ENCODE data around the gene EEPD1. TPM values are rescaled to one million over a fixed set of nuclear protein-coding genes. Genes with fewer than 3 reads are reported as not detected.

Gene EEPD1
- total RNA-seq, 1 donor from 2014 or later, result 8.7 TPM

- H3K4me3 ChIP-seq (ENCODE audit: low read depth, low read length), result no peak overlapping the region
- H3K27me3 ChIP-seq (ENCODE audit: control insufficient read depth, insufficient read depth, low read length), result no peaks in the 10 kb centered on the region
- no peaks in the 10 kb centered on the region for H3K36me3 ChIP-seq (ENCODE audit: control insufficient read depth, insufficient read depth, low read length)
- no peak for TF ChIP-seq CTCF (IDR thresholded peaks at IDR 0.05; ENCODE audit: insufficient read depth, low read length, poor library complexity, severe bottlenecking)
- no peak for DNase-seq (ENCODE audit: low read depth)
Observed at GRCh38 chr7:36301914-36302771, 149.1 kb downstream of the EEPD1 start.

- TF ChIP-seq CTCF (IDR thresholded peaks at IDR 0.05; ENCODE audit: insufficient read depth, low read length, poor library complexity, severe bottlenecking), result no peak
- no peaks in the 10 kb centered on the region for H3K36me3 ChIP-seq (ENCODE audit: control insufficient read depth, insufficient read depth, low read length)
- no peak overlapping the region for H3K4me3 ChIP-seq (ENCODE audit: low read depth, low read length)
- H3K27me3 ChIP-seq (ENCODE audit: control insufficient read depth, insufficient read depth, low read length), result no peaks in the 10 kb centered on the region
- DNase-seq (ENCODE audit: low read depth), result no peak
Observed at GRCh38 chr7:36303202-36304098, 150.4 kb downstream of the EEPD1 start.

- no peak for TF ChIP-seq CTCF (IDR thresholded peaks at IDR 0.05; ENCODE audit: insufficient read depth, low read length, poor library complexity, severe bottlenecking)
- H3K36me3 ChIP-seq (ENCODE audit: control insufficient read depth, insufficient read depth, low read length), result no peaks in the 10 kb centered on the region
- DNase-seq (ENCODE audit: low read depth), result no peak
- no peaks in the 10 kb centered on the region for H3K27me3 ChIP-seq (ENCODE audit: control insufficient read depth, insufficient read depth, low read length)
- H3K4me3 ChIP-seq (ENCODE audit: low read depth, low read length), result no peak overlapping the region
Observed at GRCh38 chr7:36304099-36304425, 151.0 kb downstream of the EEPD1 start.

- Histone ChIP-seq H3K4me3 (ENCODE audit: low read depth, low read length) (no peak overlapping the region), H3K27me3 (ENCODE audit: control insufficient read depth, insufficient read depth, low read length) (no peaks in the 10 kb centered on the region), H3K36me3 (ENCODE audit: control insufficient read depth, insufficient read depth, low read length) (no peaks in the 10 kb centered on the region)
- no peak for TF ChIP-seq CTCF (IDR thresholded peaks at IDR 0.05; ENCODE audit: insufficient read depth, low read length, poor library complexity, severe bottlenecking)
- no peak for DNase-seq (ENCODE audit: low read depth)
Observed at GRCh38 chr7:36305226-36305625, 152.2 kb downstream of the EEPD1 start.

- H3K27me3 ChIP-seq (ENCODE audit: control insufficient read depth, insufficient read depth, low read length), result no peaks in the 10 kb centered on the region
- no peak for DNase-seq (ENCODE audit: low read depth)
- no peak for TF ChIP-seq CTCF (IDR thresholded peaks at IDR 0.05; ENCODE audit: insufficient read depth, low read length, poor library complexity, severe bottlenecking)
- H3K36me3 ChIP-seq (ENCODE audit: control insufficient read depth, insufficient read depth, low read length), result no peaks in the 10 kb centered on the region
- H3K4me3 ChIP-seq (ENCODE audit: low read depth, low read length), result no peak overlapping the region
Observed at GRCh38 chr7:36305648-36306047, 152.6 kb downstream of the EEPD1 start.
